HepG2 (cell line): Measurements from ENCODE around the gene CMTM5. TPM values are rescaled to one million over a fixed set of nuclear protein-coding genes. Genes with fewer than 3 reads are reported as not detected.

Experiments
- ATF2 ChIP-seq: sonication (generic); formaldehyde crosslinking; IDR thresholded peaks from 2 replicates; pipeline ENCODE4 v1.4.0; 2020; ENCODE audit warnings: missing genetic modification reagents
- BCL3 ChIP-seq: sonication (generic); formaldehyde crosslinking; IDR thresholded peaks from 2 replicates; pipeline ENCODE4 v1.5.1; 2020; ENCODE audit warnings: mild to moderate bottlenecking, missing genetic modification reagents, moderate library complexity
- FOXO4 ChIP-seq: sonication (generic); formaldehyde crosslinking; conservative IDR thresholded peaks from 2 replicates; pipeline ENCODE4 v1.8.1; 2023; ENCODE audit warnings: missing genetic modification reagents
- GABPB1 ChIP-seq: IDR thresholded peaks from 2 replicates; pipeline ENCODE4 v1.6.1; 2016; ENCODE audit warnings: mild to moderate bottlenecking, missing genetic modification reagents, moderate library complexity, missing compliant biosample characterization
- GMEB2 ChIP-seq: IDR thresholded peaks from 2 replicates; pipeline ENCODE4 v1.6.1; 2016; ENCODE audit warnings: missing biosample characterization, missing genetic modification reagents, low read depth
- HOXD1 ChIP-seq: sonication (generic); formaldehyde crosslinking; IDR thresholded peaks from 2 replicates; pipeline ENCODE4 v1.5.0; 2020; ENCODE audit warnings: missing genetic modification reagents
- LCORL ChIP-seq, 2 experiments: fragments of 450-650 bp in 1 of 2; sonication (generic) in 1 of 2; formaldehyde crosslinking in 1 of 2; IDR thresholded peaks; 2 replicates each; pipeline versions ENCODE4 v1.5.0 to v1.6.1; 2017 to 2020; ENCODE audit warnings: antibody characterized with exemption in 1 of 2, missing genetic modification reagents in 1 of 2
- PATZ1 ChIP-seq: sonication (generic); formaldehyde crosslinking; IDR thresholded peaks from 2 replicates; pipeline ENCODE4 v1.4.0; 2020; ENCODE audit warnings: missing genetic modification reagents
- PAX8 ChIP-seq: sonication (generic); formaldehyde crosslinking; IDR thresholded peaks from 2 replicates; pipeline ENCODE4 v1.8.0; 2022; ENCODE audit warnings: mild to moderate bottlenecking, missing genetic modification reagents, borderline replicate concordance
- PPARG ChIP-seq: conservative IDR thresholded peaks from 2 replicates; pipeline ENCODE4 v1.6.1; 2016; ENCODE audit warnings: missing biosample characterization, missing genetic modification reagents
- RAD21 ChIP-seq: fragments of 450-650 bp; formaldehyde crosslinking; IDR thresholded peaks from 2 replicates; pipeline ENCODE4 v1.5.0; 2020; ENCODE audit warnings: mild to moderate bottlenecking
- ZNF331 ChIP-seq: sonication (generic); formaldehyde crosslinking; IDR thresholded peaks from 2 replicates; pipeline ENCODE4 v1.4.0; 2020; ENCODE audit warnings: missing genetic modification reagents
- polyA plus RNA-seq, 8 experiments: library from polyadenylated mRNA; depleted of rRNA in 3 of 8; stranded (reverse) in 7 of 8; unstranded in 1 of 8; fragments of >200 nt; fragmentation: Illumina TruSeq in 4 of 8; extraction: Trizol in 4 of 8; gene quantifications; 2 replicates each; pipeline versions ENCODE4 v1.2.1 to v1.2.3, GENCODE V29; 2011 to 2016; ENCODE audit warnings: low read depth in 4 of 8, missing spikeins in 1 of 8, mixed read lengths in 1 of 8; ENCODE audit not compliant: insufficient read depth in 1 of 8
- total RNA-seq, 5 experiments: library from RNA; depleted of rRNA; stranded (reverse); fragments of >200 nt; fragmentation: Illumina TruSeq; extraction: Trizol; gene quantifications; 2 replicates each; pipeline ENCODE4 v1.2.3, GENCODE V29; 2016; ENCODE audit warnings: low read depth in 1 of 5
- TF ChIP-seq, protein P1 (sequence below): sonication (generic); formaldehyde crosslinking; IDR thresholded peaks from 2 replicates; pipeline ENCODE4 v1.4.0; 2020; ENCODE audit warnings: missing genetic modification reagents, borderline replicate concordance
- TF ChIP-seq, protein P2 (sequence below): IDR thresholded peaks from 2 replicates; pipeline ENCODE4 v1.6.1; 2016; ENCODE audit warnings: low read depth, borderline replicate concordance

The CMTM5 gene
- total and polyA plus RNA-seq, 2 of the 13 experiments (the other 11 are each of a cell fraction or from before 2014, with no cell fraction given), result not detected

- 0 out of 2 replicates have a peak, but pooled peaks have one; percentile 73 for TF ChIP-seq PAX8 (CRISPR knock-in tag)
- TF ChIP-seq, protein P1, sequence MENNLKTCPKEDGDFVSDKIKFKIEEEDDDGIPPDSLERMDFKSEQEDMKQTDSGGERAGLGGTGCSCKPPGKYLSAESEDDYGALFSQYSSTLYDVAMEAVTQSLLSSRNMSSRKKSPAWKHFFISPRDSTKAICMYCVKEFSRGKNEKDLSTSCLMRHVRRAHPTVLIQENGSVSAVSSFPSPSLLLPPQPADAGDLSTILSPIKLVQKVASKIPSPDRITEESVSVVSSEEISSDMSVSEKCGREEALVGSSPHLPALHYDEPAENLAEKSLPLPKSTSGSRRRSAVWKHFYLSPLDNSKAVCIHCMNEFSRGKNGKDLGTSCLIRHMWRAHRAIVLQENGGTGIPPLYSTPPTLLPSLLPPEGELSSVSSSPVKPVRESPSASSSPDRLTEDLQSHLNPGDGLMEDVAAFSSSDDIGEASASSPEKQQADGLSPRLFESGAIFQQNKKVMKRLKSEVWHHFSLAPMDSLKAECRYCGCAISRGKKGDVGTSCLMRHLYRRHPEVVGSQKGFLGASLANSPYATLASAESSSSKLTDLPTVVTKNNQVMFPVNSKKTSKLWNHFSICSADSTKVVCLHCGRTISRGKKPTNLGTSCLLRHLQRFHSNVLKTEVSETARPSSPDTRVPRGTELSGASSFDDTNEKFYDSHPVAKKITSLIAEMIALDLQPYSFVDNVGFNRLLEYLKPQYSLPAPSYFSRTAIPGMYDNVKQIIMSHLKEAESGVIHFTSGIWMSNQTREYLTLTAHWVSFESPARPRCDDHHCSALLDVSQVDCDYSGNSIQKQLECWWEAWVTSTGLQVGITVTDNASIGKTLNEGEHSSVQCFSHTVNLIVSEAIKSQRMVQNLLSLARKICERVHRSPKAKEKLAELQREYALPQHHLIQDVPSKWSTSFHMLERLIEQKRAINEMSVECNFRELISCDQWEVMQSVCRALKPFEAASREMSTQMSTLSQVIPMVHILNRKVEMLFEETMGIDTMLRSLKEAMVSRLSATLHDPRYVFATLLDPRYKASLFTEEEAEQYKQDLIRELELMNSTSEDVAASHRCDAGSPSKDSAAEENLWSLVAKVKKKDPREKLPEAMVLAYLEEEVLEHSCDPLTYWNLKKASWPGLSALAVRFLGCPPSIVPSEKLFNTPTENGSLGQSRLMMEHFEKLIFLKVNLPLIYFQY, result 0 out of 2 replicates have a peak, but pooled peaks have one; percentile 41
- TF ChIP-seq BCL3 (CRISPR knock-in tag), result 0 out of 2 replicates have a peak, but pooled peaks have one; percentile 64
- TF ChIP-seq GMEB2, result no peak
- TF ChIP-seq PATZ1 (CRISPR knock-in tag), result 0 out of 2 replicates have a peak, but pooled peaks have one; percentile 50
- TF ChIP-seq ZNF331 (CRISPR knock-in tag), result peak; percentile 80; the same call in 1 of the 2 replicates
- TF ChIP-seq, protein P2, sequence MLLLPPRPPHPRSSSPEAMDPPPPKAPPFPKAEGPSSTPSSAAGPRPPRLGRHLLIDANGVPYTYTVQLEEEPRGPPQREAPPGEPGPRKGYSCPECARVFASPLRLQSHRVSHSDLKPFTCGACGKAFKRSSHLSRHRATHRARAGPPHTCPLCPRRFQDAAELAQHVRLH, result peak; percentile 75; the same call in 1 of the 2 replicates
- peak; percentile 59 for TF ChIP-seq GABPB1 (CRISPR knock-in tag)
- TF ChIP-seq ATF2, result 0 out of 2 replicates have a peak, but pooled peaks have one; percentile 55
- TF ChIP-seq HOXD1 (CRISPR knock-in tag), result no peak
- peak; percentile 98 for TF ChIP-seq RAD21 (CRISPR knock-in tag)
- TF ChIP-seq PPARG (CRISPR knock-in tag), result peak; percentile 67; the same call in 1 of the 2 replicates
- peak; percentile 97; the same call in 1 of the 2 replicates for TF ChIP-seq FOXO4 (CRISPR knock-in tag)
- TF ChIP-seq LCORL (IDR thresholded peaks at IDR 0.05), result no peak
- peak; percentile 66; the same call in 1 of the 2 replicates for TF ChIP-seq LCORL (CRISPR knock-in tag; IDR thresholded peaks at IDR 0.05)
Observed at GRCh38 chr14:23379366-23380196, 2.7 kb downstream of the CMTM5 start (continued).
